H1 (cell line): Measurements from ENCODE around the gene MITF. TPM values are rescaled to one million over a fixed set of nuclear protein-coding genes. Genes with fewer than 3 reads are reported as not detected.

Experiments
- CTCF ChIA-PET: fragments of 300-600 bp; sonication (Branson Sonifier 250); formaldehyde crosslinking; loops from one replicate; lab custom pipeline; 2021; ENCODE audit not compliant: partially characterized antibody; lab: Charles Lee
- POLR2A ChIA-PET: fragments of 300-600 bp; sonication (Branson Sonifier 250); formaldehyde crosslinking; loops from one replicate; lab custom pipeline; 2021; ENCODE audit warnings: inconsistent platforms; ENCODE audit not compliant: partially characterized antibody; lab: Charles Lee
- DNase-seq, 2 experiments: peaks; one replicate each; pipeline versions ENCODE4 v3.0.0 to v3.0.0-alpha.2; 2010 to 2022; ENCODE audit warnings: low spot score in 2 of 2, low read depth in 1 of 2, mixed read lengths in 1 of 2
- FAIRE-seq: peaks from 2 replicates; lab custom pipeline; 2011; peaks lifted over from hg19 to GRCh38; lab: Jason Lieb, UNC
- H2AFZ ChIP-seq: 2 replicates; pipeline ENCODE4 v1.8.1; 2012; ENCODE audit warnings: low read length, inconsistent platforms
- H2AK5ac ChIP-seq: 2 replicates; pipeline ENCODE4 v1.6.1; 2013; ENCODE audit warnings: low read depth, low read length
- H2BK120ac ChIP-seq: replicated peaks from 2 replicates; pipeline ENCODE3; 2013; ENCODE audit warnings: low read depth, low read length, inconsistent platforms
- H2BK12ac ChIP-seq: 2 replicates; pipeline ENCODE4 v1.6.1; 2013; ENCODE audit warnings: low read depth, low read length
- H2BK15ac ChIP-seq: 2 replicates; pipeline ENCODE4 v1.6.1; 2013; ENCODE audit warnings: low read length
- H2BK20ac ChIP-seq: 2 replicates; pipeline ENCODE4 v1.6.1; 2013; ENCODE audit warnings: low read length
- H2BK5ac ChIP-seq: 2 replicates; pipeline ENCODE4 v1.6.1; 2013; ENCODE audit warnings: low read depth, low read length
- H3K14ac ChIP-seq: 2 replicates; pipeline ENCODE4 v1.6.1; 2013; ENCODE audit warnings: inconsistent platforms; ENCODE audit not compliant: insufficient read length
- H3K18ac ChIP-seq: 2 replicates; pipeline ENCODE4 v1.6.1; 2013; ENCODE audit warnings: low read length; ENCODE audit errors: extremely low read depth
- H3K23ac ChIP-seq: 2 replicates; pipeline ENCODE4 v1.6.1; 2013; ENCODE audit warnings: inconsistent platforms; ENCODE audit not compliant: insufficient read length
- H3K23me2 ChIP-seq: 2 replicates; pipeline ENCODE4 v1.6.1; 2013; ENCODE audit warnings: low read depth, low read length
- H3K27ac ChIP-seq: 2 replicates; pipeline ENCODE4 v1.6.1; 2011; ENCODE audit warnings: low read depth, low read length, inconsistent platforms
- H3K27me3 ChIP-seq, 4 experiments: replicated peaks in 1 of 4; 1 replicate in 1 of 4; 2 replicates in 3 of 4; pipeline versions ENCODE4 v1.6.1 to v1.8.1; 2011 to 2013; ENCODE audit warnings: low read length in 3 of 4, mild to moderate bottlenecking in 3 of 4, inconsistent platforms in 2 of 4, mixed read lengths in 2 of 4, moderate library complexity in 1 of 4; ENCODE audit not compliant: control insufficient read depth in 3 of 4, insufficient read depth in 3 of 4; ENCODE audit errors: extremely low read depth in 1 of 4
- H3K36me3 ChIP-seq, 4 experiments: 2 replicates each; pipeline versions ENCODE4 v1.6.1 to v1.8.1; 2011 to 2013; ENCODE audit warnings: mild to moderate bottlenecking in 4 of 4, low read length in 3 of 4, moderate library complexity in 2 of 4, control low read depth in 1 of 4, inconsistent platforms in 1 of 4; ENCODE audit not compliant: insufficient read depth in 4 of 4, control insufficient read depth in 2 of 4
- H3K4ac ChIP-seq: replicated peaks from 2 replicates; pipeline ENCODE3; 2013; ENCODE audit warnings: low read length, low read depth, mixed read lengths, inconsistent platforms; ENCODE audit not compliant: insufficient read length
- H3K4me1 ChIP-seq, 4 experiments: replicated peaks in 1 of 4; 1 replicate in 1 of 4; 2 replicates in 3 of 4; pipeline versions ENCODE4 v1.6.1 to v1.8.1; 2011 to 2013; ENCODE audit warnings: low read length in 3 of 4, inconsistent platforms in 2 of 4, mixed read lengths in 1 of 4; ENCODE audit not compliant: insufficient read depth in 4 of 4, control insufficient read depth in 3 of 4
- H3K4me2 ChIP-seq, 2 experiments: 2 replicates each; pipeline versions ENCODE4 v1.6.1 to v1.8.1; 2011 to 2013; ENCODE audit warnings: low read depth in 2 of 2, low read length in 2 of 2, control low read depth in 1 of 2, inconsistent platforms in 1 of 2, mild to moderate bottlenecking in 1 of 2; ENCODE audit not compliant: insufficient read depth in 1 of 2
- H3K4me3 ChIP-seq, 4 experiments: fragments of 200-600, 300-600 bp in 1 of 4; sonication (generic), shearing (Covaris generic), sonication (Bioruptor Twin) in 1 of 4; 2 replicates each; pipeline versions ENCODE4 v1.5.1 to v1.8.1; 2011 to 2016; ENCODE audit warnings: low read length in 4 of 4, low read depth in 3 of 4, control low read depth in 2 of 4, inconsistent platforms in 2 of 4, mild to moderate bottlenecking in 2 of 4, mixed read lengths in 1 of 4, moderate library complexity in 1 of 4; ENCODE audit not compliant: insufficient read depth in 2 of 4; ENCODE audit errors: extremely low read depth in 1 of 4
- H3K56ac ChIP-seq: replicated peaks from 2 replicates; pipeline ENCODE3; 2013; ENCODE audit warnings: low read depth, mild to moderate bottlenecking, mixed read lengths, low read length, inconsistent platforms; ENCODE audit not compliant: insufficient read length
- H3K79me1 ChIP-seq: 2 replicates; pipeline ENCODE4 v1.6.1; 2013; ENCODE audit warnings: low read depth, low read length, control low read depth
- H3K79me2 ChIP-seq, 2 experiments: 2 replicates each; pipeline versions ENCODE4 v1.6.1 to v1.8.1; 2012 to 2013; ENCODE audit warnings: low read length in 2 of 2, mild to moderate bottlenecking in 2 of 2, inconsistent platforms in 1 of 2; ENCODE audit not compliant: insufficient read depth in 2 of 2, control insufficient read depth in 1 of 2
- H3K9ac ChIP-seq, 4 experiments: replicated peaks in 1 of 4; 1 replicate in 1 of 4; 2 replicates in 3 of 4; pipeline versions ENCODE4 v1.6.1 to v1.8.1; 2011 to 2013; ENCODE audit warnings: low read depth in 3 of 4, low read length in 3 of 4, control low read depth in 2 of 4, mild to moderate bottlenecking in 2 of 4, moderate library complexity in 2 of 4, inconsistent platforms in 1 of 4; ENCODE audit errors: extremely low read depth in 1 of 4
- H3K9me3 ChIP-seq, 2 experiments: 2 replicates each; pipeline versions ENCODE4 v1.6.1 to v1.8.1; 2012 to 2013; ENCODE audit warnings: mild to moderate bottlenecking in 2 of 2, moderate library complexity in 2 of 2, control low read depth in 1 of 2, inconsistent platforms in 1 of 2, low read depth in 1 of 2, low read length in 1 of 2, mixed read lengths in 1 of 2; ENCODE audit not compliant: insufficient read depth in 2 of 2
- H4K20me1 ChIP-seq, 2 experiments: replicated peaks in 1 of 2; 2 replicates each; pipeline versions ENCODE3 to v1.8.1; 2011 to 2013; ENCODE audit warnings: inconsistent platforms in 2 of 2, low read length in 2 of 2, mild to moderate bottlenecking in 1 of 2; ENCODE audit not compliant: insufficient read depth in 2 of 2, control insufficient read depth in 1 of 2
- H4K5ac ChIP-seq: 2 replicates; pipeline ENCODE4 v1.6.1; 2013; ENCODE audit warnings: low read length, low read depth, mixed read lengths, inconsistent platforms; ENCODE audit not compliant: insufficient read length
- H4K8ac ChIP-seq: 2 replicates; pipeline ENCODE4 v1.8.0; 2013; ENCODE audit warnings: mild to moderate bottlenecking, moderate library complexity, low read length, inconsistent platforms; ENCODE audit not compliant: insufficient read depth; ENCODE audit errors: extremely low read depth
- H4K91ac ChIP-seq: replicated peaks from 2 replicates; pipeline ENCODE3; 2013; ENCODE audit warnings: low read length, mixed read lengths, inconsistent platforms; ENCODE audit not compliant: insufficient read length
- BACH1 ChIP-seq: IDR thresholded peaks from 2 replicates; pipeline ENCODE4 v1.6.1; 2012; ENCODE audit warnings: low read length, improper control_type of control experiment
- BCL11A ChIP-seq, 2 experiments: IDR thresholded peaks; one replicate each; pipeline ENCODE4 v1.6.1; 2011; ENCODE audit warnings: low read depth in 2 of 2, low read length in 2 of 2, mild to moderate bottlenecking in 2 of 2
- CHD1 ChIP-seq: IDR thresholded peaks from 2 replicates; pipeline ENCODE4 v1.6.1; 2012; ENCODE audit warnings: low read depth, low read length, improper control_type of control experiment
- FOSL1 ChIP-seq: IDR thresholded peaks from 2 replicates; pipeline ENCODE4 v1.6.1; 2011; ENCODE audit warnings: mild to moderate bottlenecking, low read depth, low read length, moderate library complexity; ENCODE audit not compliant: insufficient read depth
- KDM5A ChIP-seq: fragments of 200-600 bp; IDR thresholded peaks from 2 replicates; pipeline ENCODE4 v1.7.1; 2012; ENCODE audit warnings: mild to moderate bottlenecking, low read length, inconsistent platforms, mixed read lengths
- MAX ChIP-seq: IDR thresholded peaks from 2 replicates; pipeline ENCODE4 v1.6.1; 2012; ENCODE audit warnings: inconsistent platforms
- RBBP5 ChIP-seq: IDR thresholded peaks from 2 replicates; pipeline ENCODE4 v1.7.1; 2012; ENCODE audit warnings: low read depth, mild to moderate bottlenecking, inconsistent platforms, low read length, moderate library complexity, borderline replicate concordance
- SAP30 ChIP-seq: fragments of 300-600 bp; sonication (generic); IDR thresholded peaks from 2 replicates; pipeline ENCODE4 v1.7.1; 2012; ENCODE audit warnings: low read length, moderate library complexity, mild to moderate bottlenecking, inconsistent platforms; ENCODE audit not compliant: insufficient read depth, insufficient replicate concordance
- SIN3A ChIP-seq, 2 experiments: IDR thresholded peaks in 1 of 2; conservative IDR thresholded peaks in 1 of 2; 2 replicates each; pipeline ENCODE4 v1.6.1; 2011 to 2012; ENCODE audit warnings: low read length in 2 of 2, improper control_type of control experiment in 1 of 2, low read depth in 1 of 2, mild to moderate bottlenecking in 1 of 2
- SIX5 ChIP-seq: IDR thresholded peaks from 2 replicates; pipeline ENCODE4 v1.6.1; 2011; ENCODE audit warnings: mild to moderate bottlenecking, low read depth, low read length
- TAF7 ChIP-seq: optimal IDR thresholded peaks from 2 replicates; pipeline ENCODE3; 2011; ENCODE audit warnings: low read depth, mild to moderate bottlenecking, inconsistent platforms, low read length, moderate library complexity, borderline replicate concordance
- WGBS, 2 experiments: shearing (Covaris generic) in 1 of 2; methylation state at CpG; one replicate each; pipeline versions ENCODE4 v1.1.6 to v1.1.7; 2013 to 2015; ENCODE audit warnings: low lambda C conversion rate in 2 of 2, mixed read lengths in 2 of 2, inconsistent platforms in 1 of 2, low coverage in 1 of 2, missing lambda C conversion rate in 1 of 2; ENCODE audit not compliant: insufficient replicate concordance in 2 of 2, insufficient coverage in 1 of 2, insufficient read length in 1 of 2; ENCODE audit errors: extremely low coverage in 1 of 2, missing lambda C conversion rate in 1 of 2; 5-methylcytosine and 5-hydroxymethylcytosine counted together
- polyA plus RNA-seq, 7 experiments: library from polyadenylated mRNA; depleted of rRNA in 3 of 7; stranded (reverse) in 5 of 7; unstranded in 2 of 7; fragments of >200 nt in 5 of 7; fragments of 200-250 nt in 2 of 7; gene quantifications; 1 replicate in 5 of 7; 2 replicates in 1 of 7; 4 replicates in 1 of 7; pipeline versions ENCODE4 v1.2.1 to v1.2.3, GENCODE V29; 2011 to 2013; ENCODE audit warnings: missing spikeins in 2 of 7, mixed read lengths in 2 of 7
- total RNA-seq: library from RNA; stranded (reverse); fragmentation: NEBNext Ultra II Directional; extraction: Animal tissue kit (Norgen Biotek cat#: 25700); gene quantifications from 2 replicates; pipeline ENCODE4 v1.2.1, GENCODE V29; 2021
- TF ChIP-seq, protein P1 (sequence below), 3 experiments: IDR thresholded peaks; 1 replicate in 2 of 3; 2 replicates in 1 of 3; pipeline versions ENCODE4 v1.5.1 to v1.6.1; 2011; ENCODE audit warnings: low read length in 3 of 3, mild to moderate bottlenecking in 3 of 3, inconsistent platforms in 2 of 3, low read depth in 1 of 3, moderate library complexity in 1 of 3; ENCODE audit not compliant: insufficient read depth in 1 of 3; ENCODE audit errors: control extremely low read depth in 1 of 3

MITF gene
- total and polyA plus RNA-seq, 2 of the 8 experiments (the other 6 are each of a cell fraction or from before 2014, with no cell fraction given), result 0.53 to 1.4 TPM

DNA sequence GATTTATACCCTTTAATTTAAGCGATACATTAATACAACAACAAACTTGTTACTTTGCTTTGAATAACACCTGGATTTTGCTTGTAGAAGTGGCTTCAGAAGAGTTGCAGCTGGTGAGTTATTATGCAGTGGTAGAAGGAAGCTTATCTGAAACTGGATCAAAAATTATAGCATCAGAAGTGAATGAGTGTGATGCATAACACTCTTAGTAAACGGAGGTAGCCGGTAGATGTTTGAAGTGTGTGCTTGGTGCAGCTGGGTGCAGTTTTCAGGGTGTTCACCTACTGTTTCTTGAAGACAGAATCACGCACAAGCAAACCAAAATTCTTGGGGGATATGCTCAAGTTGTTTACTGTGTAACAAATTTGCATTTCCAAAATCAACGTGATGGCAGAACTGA is 103.1 kb downstream of the MITF start:
- no peaks in the 10 kb centered on the region for H3K9me3 ChIP-seq
- no peaks in the 10 kb centered on the region for H3K79me2 ChIP-seq
- H3K27me3 ChIP-seq, result no peaks in the 10 kb centered on the region
- no peak overlapping the region for H2BK12ac ChIP-seq
- no peak overlapping the region for H3K9ac ChIP-seq
- H3K4ac ChIP-seq, result no peak overlapping the region
- H3K79me1 ChIP-seq, result no peaks in the 10 kb centered on the region
- no peak overlapping the region for H2BK20ac ChIP-seq
- no peak overlapping the region for H2AK5ac ChIP-seq
- no peak overlapping the region for H4K91ac ChIP-seq
- no peak overlapping the region for H3K27ac ChIP-seq
- H3K23me2 ChIP-seq, result no peaks in the 10 kb centered on the region
- ChIA-PET CTCF (no interaction called here), POLR2A (no interaction called here)
- H2BK5ac ChIP-seq, result no peak overlapping the region
- no peak overlapping the region for H3K23ac ChIP-seq
- no peak overlapping the region for H2BK120ac ChIP-seq
- no peaks in the 10 kb centered on the region for H3K4me1 ChIP-seq
- no peak overlapping the region for H3K4me2 ChIP-seq
- no peak overlapping the region for H3K4me3 ChIP-seq
- FAIRE-seq (no peak), DNase-seq (no peak)
- no peak overlapping the region for H2BK15ac ChIP-seq
- no peak overlapping the region for H3K14ac ChIP-seq
- WGBS, 2 experiments, result 70% methylated on average over 5 of the region's 5 CpGs; no CpG with 5 or more reads in 1 of the 2 experiments
- no peak overlapping the region for H2AFZ ChIP-seq
- no peak overlapping the region for H4K5ac ChIP-seq
- no peaks in the 10 kb centered on the region for H3K36me3 ChIP-seq
- H4K20me1 ChIP-seq, result no peaks in the 10 kb centered on the region
- no peak overlapping the region for H4K8ac ChIP-seq
- no peak overlapping the region for H3K18ac ChIP-seq
- no peak overlapping the region for H3K56ac ChIP-seq
- TF ChIP-seq FOSL1 (no peak), KDM5A (no peak), BCL11A (IDR thresholded peaks at IDR 0.05; ENCODE audit: low read depth in 2 of 2, low read length in 2 of 2) (no peak), MAX (no peak), CHD1 (no peak), SIX5 (no peak), BACH1 (no peak), SAP30 (no peak), RBBP5 (no peak), TAF7 (no peak), SIN3A (conservative IDR thresholded peaks at IDR 0.05 in 1 of 2, IDR thresholded peaks at IDR 0.05 in 1 of 2; ENCODE audit: low read depth in 1 of 2, low read length in 2 of 2) (no peak)
- TF ChIP-seq, protein P1, sequence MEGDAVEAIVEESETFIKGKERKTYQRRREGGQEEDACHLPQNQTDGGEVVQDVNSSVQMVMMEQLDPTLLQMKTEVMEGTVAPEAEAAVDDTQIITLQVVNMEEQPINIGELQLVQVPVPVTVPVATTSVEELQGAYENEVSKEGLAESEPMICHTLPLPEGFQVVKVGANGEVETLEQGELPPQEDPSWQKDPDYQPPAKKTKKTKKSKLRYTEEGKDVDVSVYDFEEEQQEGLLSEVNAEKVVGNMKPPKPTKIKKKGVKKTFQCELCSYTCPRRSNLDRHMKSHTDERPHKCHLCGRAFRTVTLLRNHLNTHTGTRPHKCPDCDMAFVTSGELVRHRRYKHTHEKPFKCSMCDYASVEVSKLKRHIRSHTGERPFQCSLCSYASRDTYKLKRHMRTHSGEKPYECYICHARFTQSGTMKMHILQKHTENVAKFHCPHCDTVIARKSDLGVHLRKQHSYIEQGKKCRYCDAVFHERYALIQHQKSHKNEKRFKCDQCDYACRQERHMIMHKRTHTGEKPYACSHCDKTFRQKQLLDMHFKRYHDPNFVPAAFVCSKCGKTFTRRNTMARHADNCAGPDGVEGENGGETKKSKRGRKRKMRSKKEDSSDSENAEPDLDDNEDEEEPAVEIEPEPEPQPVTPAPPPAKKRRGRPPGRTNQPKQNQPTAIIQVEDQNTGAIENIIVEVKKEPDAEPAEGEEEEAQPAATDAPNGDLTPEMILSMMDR (IDR thresholded peaks at IDR 0.05; ENCODE audit: control extremely low read depth in 1 of 3, insufficient read depth in 1 of 3, low read depth in 1 of 3, low read length in 3 of 3), result no peak
